ENCODE data around the gene KIF1C.
"Not testable (repeated sequence)": the region's sequence is repeated elsewhere in the genome, so short reads cannot be mapped to it uniquely, and the experiment has no call there.

KIF1C gene

DNA sequence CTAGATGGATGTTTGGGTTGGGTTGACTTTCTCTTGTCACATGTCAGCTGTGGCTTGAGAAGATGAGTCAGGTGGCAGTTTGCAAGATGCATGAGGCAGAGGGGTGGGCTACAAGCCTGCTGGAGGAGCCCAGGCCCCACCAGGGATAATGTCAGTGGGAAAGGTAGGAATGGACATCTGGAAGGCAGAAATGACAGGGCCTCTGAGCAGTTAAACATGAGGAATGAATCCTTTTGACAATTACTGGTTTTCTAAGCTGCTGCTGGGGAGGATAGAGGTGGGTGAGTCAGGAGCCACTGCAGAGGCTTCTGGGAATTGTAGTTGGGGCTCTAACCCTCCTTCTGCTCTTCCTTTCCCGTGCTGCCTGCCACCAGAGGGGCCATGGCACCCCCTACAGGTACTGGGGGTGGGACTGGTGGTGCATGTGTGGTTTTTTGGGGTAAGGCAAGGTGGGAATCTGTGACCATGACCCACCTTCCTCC lies 21.8 kb downstream of the KIF1C start:
- Histone ChIP-seq H3K4me3 (ENCODE audit: low read length) (no peak overlapping the region), H3K9ac (ENCODE audit: low read length) (no peak overlapping the region), H3K9me3 (ENCODE audit: control insufficient read depth, low read depth, low read length) (no peaks in the 10 kb centered on the region), H3K4me1 (ENCODE audit: control insufficient read depth, low read depth, low read length) (no peaks in the 10 kb centered on the region), H3K27ac (ENCODE audit: low read length) (no peak overlapping the region), H3K27me3 (ENCODE audit: control insufficient read depth, insufficient read depth, low read length) (no peaks in the 10 kb centered on the region), H3K36me3 (ENCODE audit: control insufficient read depth, low read depth, low read length) (peaks cover 44% of the 10 kb centered on the region)

DNA sequence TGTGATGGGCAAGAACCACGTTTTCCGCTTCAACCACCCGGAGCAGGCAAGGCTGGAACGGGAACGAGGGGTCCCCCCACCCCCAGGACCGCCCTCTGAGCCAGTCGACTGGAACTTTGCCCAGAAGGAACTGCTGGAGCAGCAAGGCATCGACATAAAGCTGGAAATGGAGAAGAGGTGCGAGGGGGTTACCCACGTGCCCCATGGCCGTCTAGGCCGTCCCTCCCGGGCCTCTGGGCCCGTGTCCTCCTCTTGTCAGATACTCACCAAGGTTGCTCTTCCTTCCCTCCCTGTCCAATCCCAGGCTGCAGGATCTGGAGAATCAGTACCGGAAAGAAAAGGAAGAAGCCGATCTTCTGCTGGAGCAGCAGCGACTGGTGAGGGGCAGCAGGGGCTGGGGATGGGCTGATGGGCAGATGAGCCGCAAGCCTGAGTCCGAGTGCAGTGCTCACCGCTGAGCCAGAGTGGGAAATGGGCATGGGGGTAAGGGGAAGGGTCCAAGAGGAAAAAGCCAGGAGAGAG lies 22.8 kb downstream of the KIF1C start:
- Histone ChIP-seq H3K9me3 (ENCODE audit: control insufficient read depth, low read depth, low read length) (no peaks in the 10 kb centered on the region), H3K27ac (ENCODE audit: low read length) (no peak overlapping the region), H3K9ac (ENCODE audit: low read length) (no peak overlapping the region), H3K4me1 (ENCODE audit: control insufficient read depth, low read depth, low read length) (no peaks in the 10 kb centered on the region), H3K4me3 (ENCODE audit: low read length) (no peak overlapping the region), H3K27me3 (ENCODE audit: control insufficient read depth, insufficient read depth, low read length) (no peaks in the 10 kb centered on the region), H3K36me3 (ENCODE audit: control insufficient read depth, low read depth, low read length) (peaks cover 37% of the 10 kb centered on the region)

DNA sequence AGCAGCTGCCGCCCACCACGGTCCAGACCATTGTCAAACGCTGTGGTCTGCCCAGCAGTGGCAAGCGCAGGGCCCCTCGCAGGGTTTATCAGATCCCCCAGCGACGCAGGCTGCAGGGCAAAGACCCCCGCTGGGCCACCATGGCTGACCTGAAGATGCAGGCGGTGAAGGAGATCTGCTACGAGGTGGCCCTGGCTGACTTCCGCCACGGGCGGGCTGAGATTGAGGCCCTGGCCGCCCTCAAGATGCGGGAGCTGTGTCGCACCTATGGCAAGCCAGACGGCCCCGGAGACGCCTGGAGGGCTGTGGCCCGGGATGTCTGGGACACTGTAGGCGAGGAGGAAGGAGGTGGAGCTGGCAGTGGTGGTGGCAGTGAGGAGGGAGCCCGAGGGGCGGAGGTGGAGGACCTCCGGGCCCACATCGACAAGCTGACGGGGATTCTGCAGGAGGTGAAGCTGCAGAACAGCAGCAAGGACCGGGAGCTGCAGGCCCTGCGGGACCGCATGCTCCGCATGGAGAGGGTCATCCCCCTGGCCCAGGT lies 24.5 kb downstream of the KIF1C start:
- Histone ChIP-seq H3K4me1 (ENCODE audit: control insufficient read depth, low read depth, low read length) (no peaks in the 10 kb centered on the region), H3K4me3 (ENCODE audit: low read length) (no peak overlapping the region), H3K27ac (ENCODE audit: low read length) (no peak overlapping the region), H3K36me3 (ENCODE audit: control insufficient read depth, low read depth, low read length) (peaks cover 29% of the 10 kb centered on the region), H3K9me3 (ENCODE audit: control insufficient read depth, low read depth, low read length) (no peaks in the 10 kb centered on the region), H3K27me3 (ENCODE audit: control insufficient read depth, insufficient read depth, low read length) (no peaks in the 10 kb centered on the region), H3K9ac (ENCODE audit: low read length) (no peak overlapping the region)

GRCh38 chr17:5023588-5024147 lies 25.9 kb downstream of the KIF1C start:
- H3K9ac ChIP-seq (ENCODE audit: low read length): no peak overlapping the region
- no peak overlapping the region for H3K4me3 ChIP-seq (ENCODE audit: low read length)
- no peak overlapping the region for H3K27ac ChIP-seq (ENCODE audit: low read length)
- H3K4me1 ChIP-seq (ENCODE audit: control insufficient read depth, low read depth, low read length): no peaks in the 10 kb centered on the region
- H3K27me3 ChIP-seq (ENCODE audit: control insufficient read depth, insufficient read depth, low read length): no peaks in the 10 kb centered on the region
- H3K36me3 ChIP-seq (ENCODE audit: control insufficient read depth, low read depth, low read length): peaks cover 28% of the 10 kb centered on the region
- H3K9me3 ChIP-seq (ENCODE audit: control insufficient read depth, low read depth, low read length): no peaks in the 10 kb centered on the region

DNA sequence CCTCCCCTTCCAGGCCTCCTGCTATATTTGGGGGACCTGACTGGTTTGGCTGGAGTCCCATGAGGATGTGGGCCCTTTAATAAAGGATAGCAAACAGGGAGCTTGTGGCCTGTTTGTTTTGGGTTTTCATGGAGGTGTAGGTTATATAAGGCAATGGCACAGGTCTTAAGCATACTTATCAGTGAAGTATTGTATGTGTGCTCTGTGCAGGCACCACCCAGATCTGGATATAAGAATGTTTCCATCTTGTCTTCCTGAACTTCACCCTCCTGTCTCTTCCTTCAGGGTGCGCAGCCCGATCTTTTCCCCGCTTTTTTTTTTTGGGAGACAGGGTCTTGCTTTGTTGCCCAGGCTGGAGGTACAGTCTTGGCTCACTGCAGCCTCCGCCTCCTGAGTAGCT lies 26.9 kb downstream of the KIF1C start:
- no peak overlapping the region for H3K4me3 ChIP-seq (ENCODE audit: low read length)
- H3K36me3 ChIP-seq (ENCODE audit: control insufficient read depth, low read depth, low read length): peaks cover 26% of the 10 kb centered on the region
- no peaks in the 10 kb centered on the region for H3K9me3 ChIP-seq (ENCODE audit: control insufficient read depth, low read depth, low read length)
- H3K27ac ChIP-seq (ENCODE audit: low read length): no peak overlapping the region
- H3K9ac ChIP-seq (ENCODE audit: low read length): no peak overlapping the region
- H3K4me1 ChIP-seq (ENCODE audit: control insufficient read depth, low read depth, low read length): no peaks in the 10 kb centered on the region
- no peaks in the 10 kb centered on the region for H3K27me3 ChIP-seq (ENCODE audit: control insufficient read depth, insufficient read depth, low read length)

DNA sequence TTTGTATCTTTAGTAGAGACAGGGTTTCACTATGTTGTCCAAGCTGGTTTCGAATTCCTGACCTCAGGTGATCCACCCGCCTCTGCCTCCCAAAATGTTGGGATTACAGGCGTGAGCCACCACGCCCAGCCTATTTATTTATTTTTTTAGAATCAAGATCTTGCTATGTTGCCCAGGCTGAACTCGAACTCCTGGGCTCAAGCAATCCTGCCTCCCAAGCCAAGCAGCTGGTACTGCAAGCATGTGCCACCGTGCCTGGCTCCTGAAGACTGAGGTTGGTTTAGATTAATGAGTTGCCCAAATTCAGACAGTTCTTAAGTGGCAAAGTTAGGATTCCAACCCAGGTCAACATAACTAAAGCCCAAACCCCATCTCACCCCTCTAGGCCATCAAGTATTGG lies 29.5 kb downstream of the KIF1C start:
- no peaks in the 10 kb centered on the region for H3K9me3 ChIP-seq (ENCODE audit: control insufficient read depth, low read depth, low read length)
- no peak overlapping the region for H3K9ac ChIP-seq (ENCODE audit: low read length)
- no peak overlapping the region for H3K27ac ChIP-seq (ENCODE audit: low read length)
- no peak overlapping the region for H3K4me3 ChIP-seq (ENCODE audit: low read length)
- no peaks in the 10 kb centered on the region for H3K4me1 ChIP-seq (ENCODE audit: control insufficient read depth, low read depth, low read length)
- peaks cover 5% of the 10 kb centered on the region for H3K36me3 ChIP-seq (ENCODE audit: control insufficient read depth, low read depth, low read length)
- H3K27me3 ChIP-seq (ENCODE audit: control insufficient read depth, insufficient read depth, low read length): peaks cover 7% of the 10 kb centered on the region

DNA sequence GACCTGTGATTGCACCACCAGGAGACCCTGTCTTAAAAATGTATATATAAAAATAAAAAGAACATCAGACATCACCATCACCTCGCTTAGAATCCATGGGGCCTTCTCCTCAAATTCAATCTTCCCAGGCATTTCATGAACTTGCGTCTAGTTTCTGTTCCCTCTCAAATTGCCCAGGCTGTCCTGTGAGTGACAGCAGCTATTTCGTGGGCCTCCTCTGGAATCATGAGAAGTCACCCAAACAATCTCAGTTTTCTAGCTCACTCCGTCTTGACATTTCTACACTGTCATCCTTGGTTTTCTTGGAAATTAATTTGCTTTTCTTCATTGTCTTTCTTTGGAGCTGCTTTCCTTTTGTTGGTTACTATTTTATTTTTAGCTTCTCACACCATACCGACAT lies 30.2 kb downstream of the KIF1C start:
- Histone ChIP-seq H3K27ac (ENCODE audit: low read length) (no peak overlapping the region), H3K4me1 (ENCODE audit: control insufficient read depth, low read depth, low read length) (no peaks in the 10 kb centered on the region)

GRCh38 chr17:5030168-5030567 lies 32.4 kb downstream of the KIF1C start:
- H3K9ac ChIP-seq (ENCODE audit: low read length); H3K9me3 ChIP-seq (ENCODE audit: control insufficient read depth, low read depth, low read length); H3K27ac ChIP-seq (ENCODE audit: low read length); H3K36me3 ChIP-seq (ENCODE audit: control insufficient read depth, low read depth, low read length); H3K4me3 ChIP-seq (ENCODE audit: low read length); H3K4me1 ChIP-seq (ENCODE audit: control insufficient read depth, low read depth, low read length): not testable (repeated sequence)
- peaks cover 18% of the 10 kb centered on the region for H3K27me3 ChIP-seq (ENCODE audit: control insufficient read depth, insufficient read depth, low read length)

More for the DNA sequence above, 30.2 kb downstream of the KIF1C start:
- no peak overlapping the region for H3K9ac ChIP-seq (ENCODE audit: low read length)
- H3K4me3 ChIP-seq (ENCODE audit: low read length): no peak overlapping the region
- H3K9me3 ChIP-seq (ENCODE audit: control insufficient read depth, low read depth, low read length): no peaks in the 10 kb centered on the region
- no peaks in the 10 kb centered on the region for H3K36me3 ChIP-seq (ENCODE audit: control insufficient read depth, low read depth, low read length)
- H3K27me3 ChIP-seq (ENCODE audit: control insufficient read depth, insufficient read depth, low read length): peaks cover 7% of the 10 kb centered on the region

DNA sequence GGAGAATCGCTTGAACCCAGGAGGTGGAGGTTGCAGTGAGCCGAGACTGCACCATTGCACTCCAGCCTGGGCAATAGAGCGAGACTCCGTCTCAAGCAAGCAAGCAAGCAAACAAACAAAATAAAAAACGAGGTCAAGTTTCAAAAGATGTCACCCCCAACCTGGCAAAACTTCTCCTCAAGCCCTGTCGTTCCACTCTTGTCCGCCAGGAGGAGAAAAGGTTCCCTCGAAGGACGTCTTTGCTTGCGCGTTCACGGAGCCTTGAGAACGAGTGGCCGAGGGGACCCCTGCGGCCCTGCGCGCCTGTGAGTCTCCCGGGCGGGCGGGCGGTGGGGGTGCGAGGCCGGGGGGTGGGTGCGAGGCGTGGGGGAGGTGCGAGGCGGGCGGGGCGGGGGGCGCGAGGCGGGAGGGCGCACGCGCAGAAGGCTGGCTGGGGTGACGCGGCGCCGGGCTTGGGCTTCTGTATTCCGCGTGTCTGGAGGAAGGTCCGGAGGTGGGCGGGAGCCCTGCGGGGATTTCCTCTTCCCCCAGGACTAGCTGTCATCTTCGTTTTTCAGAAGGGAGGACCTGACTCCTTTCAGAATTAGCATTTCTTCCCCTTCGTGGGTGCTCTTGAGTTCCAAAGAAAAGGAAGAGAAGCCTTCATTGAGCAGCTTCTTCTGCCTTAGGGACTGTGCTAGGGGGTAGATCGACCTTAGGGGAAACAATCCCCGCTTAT lies 33.8 kb downstream of the KIF1C start:
- Histone ChIP-seq H3K4me3 (ENCODE audit: low read length) (peak overlapping the region; percentile 50), H3K36me3 (ENCODE audit: control insufficient read depth, low read depth, low read length) (no peaks in the 10 kb centered on the region), H3K4me1 (ENCODE audit: control insufficient read depth, low read depth, low read length) (no peaks in the 10 kb centered on the region), H3K9me3 (ENCODE audit: control insufficient read depth, low read depth, low read length) (no peaks in the 10 kb centered on the region), H3K27me3 (ENCODE audit: control insufficient read depth, insufficient read depth, low read length) (peaks cover 20% of the 10 kb centered on the region), H3K27ac (ENCODE audit: low read length) (no peak overlapping the region), H3K9ac (ENCODE audit: low read length) (no peak overlapping the region)

DNA sequence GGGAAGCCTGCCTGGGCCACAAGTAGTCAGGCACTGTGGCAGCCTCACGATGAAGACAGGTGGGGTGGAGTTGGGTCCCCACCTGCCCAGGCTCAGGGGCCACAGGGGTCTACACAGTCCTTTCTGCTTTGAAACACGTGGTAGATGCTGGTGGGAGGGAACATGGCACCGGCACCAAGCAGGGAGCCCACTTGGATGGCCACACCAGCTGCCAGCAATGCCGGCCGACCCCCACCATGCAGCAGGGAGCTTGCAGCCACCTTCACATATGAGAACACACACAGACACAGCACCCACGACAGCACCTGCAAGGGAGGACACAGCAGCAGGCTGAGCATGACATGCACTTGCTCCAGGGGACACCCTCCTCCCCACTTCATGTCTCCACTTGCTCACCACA lies 35.1 kb downstream of the KIF1C start:
- Histone ChIP-seq H3K36me3 (ENCODE audit: control insufficient read depth, low read depth, low read length) (no peaks in the 10 kb centered on the region), H3K4me1 (ENCODE audit: control insufficient read depth, low read depth, low read length) (no peaks in the 10 kb centered on the region), H3K9ac (ENCODE audit: low read length) (no peak overlapping the region), H3K9me3 (ENCODE audit: control insufficient read depth, low read depth, low read length) (no peaks in the 10 kb centered on the region), H3K27me3 (ENCODE audit: control insufficient read depth, insufficient read depth, low read length) (peaks cover 20% of the 10 kb centered on the region), H3K4me3 (ENCODE audit: low read length) (no peak overlapping the region), H3K27ac (ENCODE audit: low read length) (no peak overlapping the region)

DNA sequence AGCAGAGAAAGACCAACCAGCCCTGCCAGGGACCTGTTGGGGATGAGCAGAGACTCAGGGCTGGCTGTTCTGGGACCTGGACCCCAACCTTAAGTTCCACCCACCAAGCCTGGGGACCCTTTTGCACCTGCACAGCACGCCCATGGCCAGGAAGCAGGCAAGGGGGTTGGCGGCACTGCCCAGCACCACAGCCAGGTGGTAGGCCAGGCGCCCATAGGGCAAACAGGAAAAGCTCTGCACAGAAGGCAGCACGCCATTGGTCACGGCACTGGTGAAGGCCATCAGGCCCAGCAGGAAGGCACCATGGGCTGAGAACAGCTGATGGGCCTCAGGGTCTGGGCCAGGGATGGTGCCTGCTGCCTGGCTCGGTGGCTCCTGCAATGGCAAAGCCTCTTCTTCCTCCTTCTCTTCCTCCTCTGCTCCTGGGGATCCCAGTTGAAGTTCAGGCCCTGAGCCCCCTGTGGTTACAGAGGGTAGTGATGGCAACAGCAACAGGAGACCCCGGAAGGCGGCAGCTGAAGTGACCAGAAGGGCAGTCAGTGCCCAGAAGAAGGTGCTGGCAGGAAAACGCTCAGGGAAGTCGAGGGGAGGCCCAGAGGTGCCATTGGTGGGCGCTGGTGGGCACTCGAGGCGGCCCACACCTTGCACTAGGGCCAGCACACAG lies 35.7 kb downstream of the KIF1C start:
- Histone ChIP-seq H3K4me3 (ENCODE audit: low read length) (no peak overlapping the region), H3K36me3 (ENCODE audit: control insufficient read depth, low read depth, low read length) (no peaks in the 10 kb centered on the region), H3K4me1 (ENCODE audit: control insufficient read depth, low read depth, low read length) (no peaks in the 10 kb centered on the region), H3K27me3 (ENCODE audit: control insufficient read depth, insufficient read depth, low read length) (peaks cover 20% of the 10 kb centered on the region), H3K9me3 (ENCODE audit: control insufficient read depth, low read depth, low read length) (no peaks in the 10 kb centered on the region), H3K9ac (ENCODE audit: low read length) (no peak overlapping the region), H3K27ac (ENCODE audit: low read length) (no peak overlapping the region)
